Effector memory CD8-positive, alpha-beta T cell (primary cell): ENCODE measurements around the gene PWP1.

Source experiments
- ATAC-seq: fragments of 150-1000 bp; cut with Tn5 transposase; replicated peaks from 2 replicates; pipeline ENCODE4 v1.10.0; 2021; ENCODE audit warnings: mild to moderate bottlenecking, moderate library complexity
- DNase-seq, 3 experiments: peaks; one replicate each; pipeline ENCODE4 v3.0.0; 2021
- H3K27ac Mint-ChIP-seq, 2 donors: one replicate each; pipeline ENCODE4 v1.8.0; 2022; ENCODE audit warnings: mild to moderate bottlenecking in 2 of 2, mixed read lengths in 2 of 2, moderate library complexity in 2 of 2
- H3K27me3 Mint-ChIP-seq, 2 donors: one replicate each; pipeline ENCODE4 v1.8.0; 2022; ENCODE audit warnings: mixed read lengths in 2 of 2
- H3K36me3 Mint-ChIP-seq: one replicate; pipeline ENCODE4 v1.8.0; 2022; ENCODE audit warnings: mild to moderate bottlenecking, moderate library complexity, mixed read lengths; ENCODE audit not compliant: insufficient read depth
- H3K4me1 Mint-ChIP-seq, 2 donors: one replicate each; pipeline ENCODE4 v1.8.0; 2022; ENCODE audit warnings: low read depth in 2 of 2, mixed read lengths in 2 of 2
- H3K4me3 Mint-ChIP-seq, 2 donors: one replicate each; pipeline ENCODE4 v1.8.0; 2022; ENCODE audit warnings: mild to moderate bottlenecking in 2 of 2, mixed read lengths in 2 of 2, moderate library complexity in 2 of 2
- H3K9me3 Mint-ChIP-seq, 2 donors: one replicate each; pipeline ENCODE4 v1.8.0; 2022; ENCODE audit warnings: mixed read lengths in 2 of 2
- total RNA-seq, 9 experiments: gene quantifications; one replicate each; lab custom pipeline; 2026; lab: John Stamatoyannopoulos, UW

PWP1 gene
- 35.8 to 178 (median 75.4) reads per million in 9 experiments for total RNA-seq

DNA sequence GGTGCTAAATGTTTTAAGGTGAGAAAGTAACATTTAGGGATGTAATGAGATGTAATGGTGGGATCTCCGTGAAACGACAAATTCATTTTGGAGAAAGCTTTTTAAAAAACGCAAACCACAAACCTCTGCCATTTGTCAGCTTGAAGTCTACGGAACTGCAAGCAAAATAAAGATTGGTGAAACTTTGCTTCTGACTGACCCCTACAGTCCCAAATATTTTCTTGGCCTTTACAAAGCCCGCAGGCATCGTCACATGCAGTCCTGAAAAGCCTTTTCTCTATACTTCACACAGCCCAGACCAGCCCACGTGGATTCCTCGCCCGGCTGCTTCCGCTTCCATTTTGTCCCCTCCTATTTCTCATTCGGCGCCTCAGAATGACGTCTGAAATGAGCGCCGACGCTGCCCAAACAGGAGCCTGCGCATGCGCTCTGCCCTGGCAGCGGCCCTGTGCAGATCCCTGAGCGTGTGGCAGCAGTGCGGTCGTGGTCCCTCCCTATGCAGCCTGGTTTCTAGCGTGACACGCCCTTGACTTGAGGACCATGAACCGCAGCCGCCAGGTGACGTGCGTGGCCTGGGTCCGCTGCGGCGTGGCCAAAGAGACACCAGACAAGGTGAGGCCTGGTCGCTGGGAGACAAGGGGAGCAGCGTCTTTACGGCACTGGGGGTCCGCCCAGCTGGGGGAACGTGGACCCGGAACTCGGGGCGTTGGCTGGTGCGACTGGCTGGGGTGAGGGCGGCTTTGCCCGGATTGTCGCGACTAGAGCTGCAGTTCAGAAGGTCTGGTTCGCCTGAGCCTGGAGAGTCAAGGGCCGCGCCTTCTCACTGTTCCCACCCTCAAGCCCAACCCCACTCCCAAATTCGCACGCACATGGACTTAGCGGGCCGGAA lies at the start of gene PWP1:
TSS of gene PWP1 (plus strand) at position 440 of the 889 bp plus-strand sequence. CDS start at position 541, 101 bp downstream.
- Mint-ChIP-seq H3K27ac (peak within 1 kb of the TSS; percentile 96 to 98), H3K36me3 (peaks cover 41% of the 10 kb centered on the region), H3K27me3 (no peaks in the 10 kb centered on the region), H3K4me3 (peak within 1 kb of the TSS; percentile 97 to 100), H3K4me1 (peaks cover 20 to 24% of the 10 kb centered on the region in 2 donors), H3K9me3 (no peaks in the 10 kb centered on the region)
- peak; percentile 89 for ATAC-seq
- DNase-seq: peak; percentile 93 to 95 (median 95)

DNA sequence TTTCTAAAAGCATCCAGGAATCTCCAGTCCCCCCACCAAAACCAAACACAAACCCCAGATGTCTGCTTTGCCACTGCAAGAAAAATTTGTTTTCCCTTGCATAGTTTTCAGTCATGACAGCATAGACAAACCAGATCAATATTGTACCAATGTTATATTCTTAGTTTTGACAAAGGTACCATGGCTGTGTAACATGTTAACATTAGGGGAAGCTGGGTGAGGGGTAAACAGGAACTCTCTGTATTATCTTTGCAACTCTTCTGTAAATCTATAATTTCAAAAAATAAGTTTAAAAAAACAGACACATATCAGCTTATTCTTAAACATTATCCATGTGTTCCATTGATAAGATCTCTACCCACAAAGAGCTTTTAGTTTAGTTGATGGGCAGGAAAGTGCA lies 44.4 kb upstream of the PWP1 start:
- Mint-ChIP-seq H3K4me3 (no peak overlapping the region), H3K4me1 (no peaks in the 10 kb centered on the region), H3K27ac (no peak overlapping the region), H3K27me3 (no peaks in the 10 kb centered on the region), H3K36me3 (peaks cover 15% of the 10 kb centered on the region), H3K9me3 (no peaks in the 10 kb centered on the region)
- no peak for DNase-seq
- ATAC-seq: no peak

DNA sequence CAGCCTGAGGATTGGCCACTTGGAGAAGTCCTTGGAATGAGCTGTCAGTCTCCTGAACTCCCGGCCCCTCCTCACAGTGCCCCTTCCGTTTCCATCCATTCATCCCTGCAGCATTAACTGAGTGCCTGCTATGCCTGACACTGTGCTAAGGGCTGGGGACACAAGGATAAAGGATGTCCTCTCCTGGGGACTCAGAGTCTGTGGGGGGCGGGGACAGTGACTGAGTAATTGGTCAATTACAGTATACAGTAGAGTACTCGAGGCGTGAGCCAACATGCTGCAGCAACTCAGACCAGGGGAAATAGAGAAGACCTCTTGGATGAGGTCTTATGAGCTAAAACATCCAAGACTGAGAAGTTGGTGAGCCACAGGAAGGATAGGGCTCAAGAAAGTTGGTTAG lies 43.4 kb upstream of the PWP1 start:
- Mint-ChIP-seq H3K4me1 (no peaks in the 10 kb centered on the region), H3K27me3 (no peaks in the 10 kb centered on the region), H3K4me3 (no peak overlapping the region), H3K9me3 (no peaks in the 10 kb centered on the region), H3K27ac (no peak overlapping the region), H3K36me3 (peaks cover 15% of the 10 kb centered on the region)
- ATAC-seq (no peak), DNase-seq (no peak)

DNA sequence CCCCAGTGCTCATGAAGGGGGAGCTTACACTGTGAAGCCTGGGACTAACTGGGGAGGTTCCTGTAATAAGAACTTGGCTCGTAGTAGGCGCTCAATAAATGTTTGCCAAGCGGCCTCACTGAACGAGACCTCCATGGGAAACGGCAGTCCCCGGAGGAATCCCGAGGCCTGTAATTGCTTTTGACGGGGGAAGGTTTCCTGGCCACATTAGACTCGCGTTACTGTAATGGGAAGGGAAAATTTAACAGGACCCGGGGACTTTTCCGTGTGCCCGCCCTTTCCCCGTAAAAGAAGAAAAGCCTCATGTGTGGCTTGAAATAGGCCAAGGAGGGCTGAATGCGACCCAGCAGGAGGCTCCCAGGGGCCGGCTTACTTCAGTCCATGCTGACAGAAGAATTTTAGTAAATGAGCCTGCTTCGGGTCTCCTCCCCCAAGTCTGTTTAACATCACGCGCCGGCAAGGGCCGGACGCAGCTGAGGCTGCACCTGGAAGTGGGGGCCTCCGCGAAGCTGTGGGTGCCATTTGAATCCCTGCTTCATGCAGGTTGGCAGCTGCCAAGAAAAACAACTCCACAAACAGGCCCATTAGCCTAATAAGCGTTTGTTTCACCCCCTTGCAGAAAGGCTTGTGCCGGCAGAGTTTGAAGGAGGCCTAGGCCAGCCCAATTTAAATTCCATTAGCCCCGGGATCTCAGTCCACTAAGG lies 39.8 kb upstream of the PWP1 start:
- Mint-ChIP-seq H3K27ac (no peak overlapping the region), H3K27me3 (no peaks in the 10 kb centered on the region), H3K4me1 (no peaks in the 10 kb centered on the region), H3K4me3 (no peak overlapping the region), H3K36me3 (peaks cover 9% of the 10 kb centered on the region), H3K9me3 (no peaks in the 10 kb centered on the region)
- DNase-seq (no peak), ATAC-seq (no peak)

DNA sequence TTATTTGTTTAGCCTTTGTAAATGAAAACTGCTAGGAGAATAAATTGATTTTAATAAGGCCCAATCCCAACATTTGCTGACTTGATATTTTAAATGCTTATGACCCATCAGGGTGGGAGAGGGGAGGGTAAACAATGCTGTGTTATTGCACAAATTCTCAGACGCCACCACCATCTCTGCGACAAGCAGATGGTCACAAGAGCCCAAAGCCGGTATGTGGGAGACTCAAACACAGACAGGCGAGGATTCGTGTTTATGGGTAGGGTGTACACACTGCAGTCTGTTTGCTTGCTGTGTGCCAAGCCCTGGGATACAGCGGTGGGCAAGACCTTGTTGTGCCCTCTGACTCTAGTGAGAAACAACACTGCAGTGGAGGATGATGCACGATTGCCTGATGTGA lies 39.2 kb upstream of the PWP1 start:
- H3K4me1 Mint-ChIP-seq: no peaks in the 10 kb centered on the region
- ATAC-seq: no peak
- no peaks in the 10 kb centered on the region for H3K27me3 Mint-ChIP-seq
- H3K9me3 Mint-ChIP-seq: no peaks in the 10 kb centered on the region
- peaks cover 10% of the 10 kb centered on the region for H3K36me3 Mint-ChIP-seq
- H3K4me3 Mint-ChIP-seq: no peak overlapping the region
- H3K27ac Mint-ChIP-seq: no peak overlapping the region
- DNase-seq: no peak

DNA sequence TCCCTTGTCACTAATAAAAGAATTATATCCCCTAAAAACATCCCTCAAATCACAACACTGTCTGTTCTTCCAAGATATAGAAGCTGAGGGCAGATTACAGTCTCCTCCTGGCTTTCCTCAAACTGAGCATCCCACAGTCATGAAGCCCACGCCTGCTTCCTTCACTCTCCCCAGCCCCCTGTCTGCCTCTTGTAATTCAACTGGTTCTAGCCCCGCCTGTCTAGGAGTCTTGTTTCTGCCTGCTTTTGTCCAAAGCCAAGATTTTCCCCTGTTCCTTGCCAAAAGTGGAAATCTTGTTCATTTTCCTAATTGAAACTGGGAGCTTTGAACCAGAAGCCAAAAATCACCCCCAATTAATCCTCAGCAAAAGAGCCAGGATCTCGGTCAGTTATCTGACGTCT lies 35.9 kb upstream of the PWP1 start:
- DNase-seq: no peak
- Mint-ChIP-seq H3K36me3 (peaks cover 13% of the 10 kb centered on the region), H3K27me3 (no peaks in the 10 kb centered on the region), H3K27ac (no peak overlapping the region), H3K4me1 (no peaks in the 10 kb centered on the region), H3K9me3 (no peaks in the 10 kb centered on the region), H3K4me3 (no peak overlapping the region)
- no peak for ATAC-seq

DNA sequence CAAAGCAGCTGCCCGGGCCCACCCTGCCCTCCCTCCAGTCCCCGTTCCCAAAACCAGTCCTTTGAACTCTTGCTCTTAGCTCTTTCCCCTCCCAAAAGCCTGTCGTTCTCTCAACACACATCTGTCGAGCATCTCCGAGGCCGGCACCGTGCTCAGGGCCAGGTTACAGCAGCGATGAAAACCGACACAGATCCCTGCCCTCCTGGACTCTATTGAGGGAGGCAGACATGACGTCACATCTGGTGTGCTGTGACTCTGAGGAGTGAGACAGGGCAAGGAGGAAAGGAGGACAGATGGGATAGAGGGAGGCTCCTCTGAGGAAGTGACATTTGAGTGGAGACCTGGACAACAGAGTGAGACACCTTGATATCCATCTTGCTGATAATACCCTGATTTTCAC lies 34.6 kb upstream of the PWP1 start:
- peak overlapping the region in 1 of 2 donors; percentile 59 for H3K27ac Mint-ChIP-seq

DNA sequence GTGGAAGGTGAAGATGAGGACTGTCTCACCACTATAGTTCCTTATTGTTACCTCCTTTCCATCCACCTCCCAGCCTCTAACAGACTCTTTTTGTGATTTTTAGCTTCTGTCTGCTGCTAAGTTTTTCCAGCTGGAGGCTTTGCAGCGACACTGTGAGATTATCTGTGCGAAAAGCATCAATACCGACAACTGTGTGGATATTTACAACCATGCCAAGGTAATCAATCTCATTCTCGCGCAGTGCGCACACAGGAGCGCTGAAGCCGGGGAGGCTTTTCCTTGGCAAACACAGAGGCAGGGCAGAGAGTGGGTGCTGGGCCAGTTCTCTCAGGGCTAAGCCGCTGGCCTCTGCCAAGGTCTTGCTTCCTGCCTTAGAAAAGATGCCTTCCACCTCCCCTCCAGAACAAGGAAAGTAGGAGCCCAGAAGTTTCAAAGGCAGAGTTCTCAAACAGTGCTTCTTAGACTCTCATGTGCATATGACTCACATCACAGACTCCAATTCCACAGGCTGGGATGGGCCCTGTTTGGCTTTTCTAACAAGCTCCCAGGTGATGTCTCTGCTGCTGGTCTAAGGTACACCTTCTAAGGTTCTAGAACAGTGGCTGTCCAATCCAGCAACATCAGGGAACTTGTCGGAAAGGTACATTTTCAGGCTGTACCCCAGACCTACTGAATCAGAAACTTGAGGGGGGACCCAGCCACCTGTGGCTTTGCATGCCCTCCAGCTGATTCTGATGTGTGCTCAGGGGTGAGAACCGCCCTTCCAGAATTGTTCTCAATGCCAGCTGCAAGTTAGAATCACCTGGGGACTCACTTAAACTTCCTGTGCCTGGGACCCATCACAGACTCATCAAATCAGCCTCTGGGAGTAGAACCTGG lies 33.8 kb upstream of the PWP1 start:
- ATAC-seq: no peak
- Mint-ChIP-seq H3K4me1 (no peaks in the 10 kb centered on the region), H3K36me3 (peaks cover 13% of the 10 kb centered on the region), H3K4me3 (no peak overlapping the region), H3K9me3 (no peaks in the 10 kb centered on the region), H3K27me3 (no peaks in the 10 kb centered on the region), H3K27ac (peak overlapping the region in 1 of 2 donors; percentile 59)
- DNase-seq: no peak

More for the DNA sequence above, 34.6 kb upstream of the PWP1 start:
- Mint-ChIP-seq H3K4me3 (no peak overlapping the region), H3K4me1 (no peaks in the 10 kb centered on the region), H3K36me3 (peaks cover 9% of the 10 kb centered on the region), H3K27me3 (no peaks in the 10 kb centered on the region), H3K9me3 (no peaks in the 10 kb centered on the region)
- no peak for ATAC-seq
- DNase-seq: no peak

DNA sequence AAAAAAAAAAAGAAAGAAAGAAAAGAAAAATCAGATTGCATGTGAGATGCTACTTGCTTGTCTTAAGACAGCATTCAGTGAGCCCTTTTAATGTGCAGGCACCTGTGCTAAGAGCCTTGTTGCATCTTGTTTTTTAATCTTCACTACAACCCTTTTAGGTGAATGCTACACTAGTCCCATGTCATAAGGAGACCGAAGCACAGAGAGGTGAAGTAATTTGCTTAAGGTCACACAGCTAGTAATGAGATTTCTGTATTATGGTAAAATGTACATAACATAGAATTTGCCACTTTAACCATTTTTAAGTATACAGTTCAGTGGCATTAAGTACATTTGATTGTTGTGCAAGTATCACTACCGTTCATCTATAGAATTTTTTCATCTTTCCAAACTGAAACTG lies 32.1 kb upstream of the PWP1 start:
- no peaks in the 10 kb centered on the region for H3K9me3 Mint-ChIP-seq
- no peak overlapping the region for H3K4me3 Mint-ChIP-seq
- DNase-seq (no peak), ATAC-seq (no peak)
- H3K4me1 Mint-ChIP-seq: no peaks in the 10 kb centered on the region
- H3K27ac Mint-ChIP-seq: no peak overlapping the region
- H3K27me3 Mint-ChIP-seq: no peaks in the 10 kb centered on the region
- H3K36me3 Mint-ChIP-seq: peaks cover 16% of the 10 kb centered on the region

DNA sequence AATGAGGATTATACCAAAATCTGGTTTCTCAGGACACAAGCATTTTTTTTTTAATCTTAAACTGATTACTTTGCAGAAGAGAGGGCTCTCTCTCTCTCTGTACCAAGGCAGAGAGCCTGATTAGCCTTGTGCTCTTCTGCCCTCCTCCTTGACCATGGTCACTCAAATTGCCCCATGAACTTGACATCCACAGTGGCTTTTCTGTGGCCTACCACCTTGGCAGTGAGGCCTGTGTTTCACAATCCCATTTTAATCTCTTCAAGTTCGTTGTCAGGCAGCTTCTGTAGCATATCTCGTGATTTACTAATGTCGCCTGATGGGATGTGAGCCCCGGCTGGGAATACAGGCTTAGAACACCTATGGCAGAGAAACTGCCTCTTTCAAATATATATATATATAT lies 30.7 kb upstream of the PWP1 start:
- H3K36me3 Mint-ChIP-seq: peaks cover 16% of the 10 kb centered on the region
- H3K9me3 Mint-ChIP-seq: no peaks in the 10 kb centered on the region
- no peak for DNase-seq
- no peak overlapping the region for H3K27ac Mint-ChIP-seq
- no peaks in the 10 kb centered on the region for H3K4me1 Mint-ChIP-seq
- ATAC-seq: no peak
- no peaks in the 10 kb centered on the region for H3K27me3 Mint-ChIP-seq
- no peak overlapping the region for H3K4me3 Mint-ChIP-seq

DNA sequence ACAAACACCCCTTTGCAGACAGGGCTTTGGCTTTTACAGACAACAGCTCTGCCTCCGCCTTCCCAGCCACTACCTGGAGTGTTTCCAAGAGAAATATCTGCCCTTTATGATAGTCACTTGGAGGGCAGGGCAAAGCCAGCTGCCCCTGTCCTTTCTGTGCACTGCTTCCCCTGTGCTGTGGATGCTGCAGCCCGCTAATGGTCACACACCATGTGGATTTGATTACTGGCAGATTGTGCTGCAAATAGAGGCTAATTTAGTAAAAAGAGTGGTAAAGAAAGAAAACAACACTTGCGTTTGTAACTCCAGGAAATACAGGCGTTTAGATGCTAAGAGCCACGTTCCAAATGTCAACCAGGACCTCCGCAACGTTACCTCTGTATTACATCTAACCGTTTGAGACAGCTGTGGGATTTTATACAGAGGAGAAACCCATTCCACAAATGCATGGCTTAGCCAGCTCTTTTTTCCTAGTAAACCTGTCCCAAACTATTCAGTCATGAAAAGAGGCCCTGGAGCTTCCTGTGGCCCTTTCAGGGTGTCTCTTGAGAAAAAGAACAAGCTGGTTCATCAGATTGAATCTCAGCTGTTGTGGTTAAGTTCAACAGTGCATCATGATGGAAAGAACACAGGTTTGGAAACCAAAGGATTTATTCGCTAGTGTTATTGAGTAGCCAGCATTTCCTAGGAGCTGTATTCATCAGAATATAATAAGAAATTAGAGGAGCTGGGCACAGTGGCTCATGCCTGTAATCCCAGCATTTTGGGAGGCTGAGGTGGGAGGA lies 30.1 kb upstream of the PWP1 start:
- no peak for ATAC-seq
- Mint-ChIP-seq H3K27me3 (no peaks in the 10 kb centered on the region), H3K27ac (peak overlapping the region in 1 of 2 donors; percentile 8), H3K4me3 (no peak overlapping the region), H3K9me3 (no peaks in the 10 kb centered on the region), H3K4me1 (no peaks in the 10 kb centered on the region), H3K36me3 (peaks cover 14% of the 10 kb centered on the region)
- no peak for DNase-seq

DNA sequence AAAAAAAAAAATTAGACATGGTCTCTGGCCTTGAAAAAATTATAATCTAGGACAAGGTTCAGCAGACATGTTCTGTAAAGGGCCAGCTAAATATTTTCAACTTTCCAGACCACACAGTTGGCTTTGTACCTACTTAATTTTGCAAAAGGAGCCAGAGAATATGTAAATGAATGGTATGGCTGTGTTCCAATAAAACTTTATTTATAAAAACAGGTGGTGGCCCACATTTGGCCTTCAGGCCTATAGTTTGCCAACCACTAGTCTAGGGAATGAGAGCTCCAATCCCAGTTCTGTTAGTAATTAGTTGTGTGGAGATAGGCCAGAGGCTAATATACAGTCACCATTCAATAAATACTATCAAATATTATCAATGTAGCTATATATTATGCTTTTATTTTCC lies 29.3 kb upstream of the PWP1 start:
- H3K4me3 Mint-ChIP-seq: no peak overlapping the region
- H3K9me3 Mint-ChIP-seq: no peaks in the 10 kb centered on the region
- no peak for DNase-seq
- H3K27ac Mint-ChIP-seq: no peak overlapping the region
- peaks cover 13% of the 10 kb centered on the region for H3K36me3 Mint-ChIP-seq
- H3K4me1 Mint-ChIP-seq: no peaks in the 10 kb centered on the region
- ATAC-seq: no peak
- no peaks in the 10 kb centered on the region for H3K27me3 Mint-ChIP-seq

DNA sequence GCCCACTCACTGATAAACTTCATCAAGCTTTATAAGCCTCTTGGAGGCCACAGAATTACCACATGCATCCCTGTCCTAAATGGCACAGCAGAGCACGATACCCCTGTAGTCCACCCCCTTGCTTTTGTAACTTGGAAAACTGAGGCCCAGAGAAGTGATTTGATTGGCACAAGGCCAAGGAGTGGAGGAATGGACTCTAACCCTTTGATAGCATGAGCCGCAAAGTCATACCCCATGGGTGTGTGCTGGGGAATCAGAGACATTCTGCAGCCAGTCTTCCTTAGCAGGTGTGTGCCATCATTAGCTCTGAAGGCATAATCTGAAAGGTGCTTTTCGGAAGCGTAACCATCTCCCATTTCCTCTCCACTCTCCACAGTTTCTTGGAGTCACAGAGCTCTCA lies 28.5 kb upstream of the PWP1 start:
- no peaks in the 10 kb centered on the region for H3K9me3 Mint-ChIP-seq
- DNase-seq (no peak), ATAC-seq (no peak)
- no peak overlapping the region for H3K27ac Mint-ChIP-seq
- no peaks in the 10 kb centered on the region for H3K4me1 Mint-ChIP-seq
- H3K4me3 Mint-ChIP-seq: no peak overlapping the region
- H3K36me3 Mint-ChIP-seq: peaks cover 7% of the 10 kb centered on the region
- no peaks in the 10 kb centered on the region for H3K27me3 Mint-ChIP-seq
